Mammary epithelial cell (primary cell): ENCODE results near the gene CRACDL.

Experiments used
- CTCF ChIP-seq, 2 donors: IDR thresholded peaks in 1 of 2; conservative IDR thresholded peaks in 1 of 2; 2 replicates each; pipeline ENCODE4 v1.5.1; 2011 to 2012; ENCODE audit warnings: inconsistent platforms in 2 of 2, low read length in 2 of 2, mild to moderate bottlenecking in 2 of 2, control low read depth in 1 of 2, low read depth in 1 of 2; ENCODE audit not compliant: insufficient read depth in 1 of 2; ENCODE audit errors: extremely low read depth in 1 of 2
- EZH2 ChIP-seq: IDR thresholded peaks from 2 replicates; pipeline ENCODE4 v1.6.1; 2012; ENCODE audit warnings: low read length, inconsistent platforms, borderline replicate concordance

GRCh38 chr2:98744595-98744994 is 191.4 kb downstream of the CRACDL start:
- no peak for TF ChIP-seq CTCF (conservative IDR thresholded peaks at IDR 0.05 in 1 of 2, IDR thresholded peaks at IDR 0.05 in 1 of 2; ENCODE audit: extremely low read depth in 1 of 2, insufficient read depth in 1 of 2, low read depth in 1 of 2, low read length in 2 of 2)
- TF ChIP-seq EZH2: no peak
